Mesendoderm (in vitro differentiated cells): ENCODE measurements around the gene DGKI.

Experiments
- DNase-seq: peaks from one replicate; pipeline ENCODE4 v3.0.0; 2013
- H2AK5ac ChIP-seq: 2 replicates; pipeline ENCODE4 v1.6.1; 2013; ENCODE audit warnings: low read length, inconsistent platforms
- H2BK120ac ChIP-seq: 2 replicates; pipeline ENCODE4 v1.6.1; 2013; ENCODE audit warnings: low read depth, mild to moderate bottlenecking, low read length, moderate library complexity, mixed read lengths
- H2BK15ac ChIP-seq: replicated peaks from 2 replicates; pipeline ENCODE4 v1.6.1; 2013; ENCODE audit warnings: low read depth, mild to moderate bottlenecking, moderate library complexity
- H2BK5ac ChIP-seq: 2 replicates; pipeline ENCODE4 v1.6.1; 2013; ENCODE audit warnings: low read length, inconsistent platforms
- H3K18ac ChIP-seq: 2 replicates; pipeline ENCODE4 v1.6.1; 2013; ENCODE audit warnings: mild to moderate bottlenecking, low read length, mixed read lengths
- H3K23ac ChIP-seq: one replicate; pipeline ENCODE4 v1.6.1; 2013; ENCODE audit warnings: low read length
- H3K27ac ChIP-seq: 2 replicates; pipeline ENCODE4 v1.5.1; 2013; ENCODE audit warnings: low read depth, mild to moderate bottlenecking, inconsistent platforms, low read length, moderate library complexity
- H3K27me3 ChIP-seq: 2 replicates; pipeline ENCODE4 v1.6.1; 2013; ENCODE audit warnings: low read length, control low read depth, mild to moderate bottlenecking, inconsistent platforms; ENCODE audit not compliant: insufficient read depth, poor library complexity
- H3K36me3 ChIP-seq: 2 replicates; pipeline ENCODE4 v1.6.1; 2013; ENCODE audit warnings: low read length, inconsistent platforms; ENCODE audit not compliant: control insufficient read depth, insufficient read depth
- H3K4ac ChIP-seq: one replicate; pipeline ENCODE4 v1.6.1; 2013; ENCODE audit warnings: low read depth, mild to moderate bottlenecking, low read length, moderate library complexity
- H3K4me1 ChIP-seq: 2 replicates; pipeline ENCODE4 v1.6.1; 2013; ENCODE audit warnings: low read depth, low read length, inconsistent platforms; ENCODE audit not compliant: control insufficient read depth
- H3K4me2 ChIP-seq: 2 replicates; pipeline ENCODE4 v1.6.1; 2013; ENCODE audit warnings: low read length
- H3K4me3 ChIP-seq: 2 replicates; pipeline ENCODE4 v1.5.1; 2013; ENCODE audit warnings: mild to moderate bottlenecking, low read length
- H3K56ac ChIP-seq: one replicate; pipeline ENCODE4 v1.6.1; 2013; ENCODE audit warnings: low read length
- H3K79me1 ChIP-seq: 2 replicates; pipeline ENCODE4 v1.6.1; 2013; ENCODE audit warnings: low read length, inconsistent platforms
- H3K79me2 ChIP-seq: 2 replicates; pipeline ENCODE4 v1.6.1; 2013; ENCODE audit warnings: mild to moderate bottlenecking, low read length; ENCODE audit not compliant: control insufficient read depth, insufficient read depth
- H3K9ac ChIP-seq: 2 replicates; pipeline ENCODE4 v1.6.1; 2013; ENCODE audit warnings: low read length, inconsistent platforms
- H4K5ac ChIP-seq: one replicate; pipeline ENCODE4 v1.6.1; 2013; ENCODE audit warnings: low read length
- H4K8ac ChIP-seq: one replicate; pipeline ENCODE4 v1.6.1; 2013; ENCODE audit warnings: low read depth, mild to moderate bottlenecking, control low read depth, low read length, moderate library complexity
- WGBS: extraction: QIAGEN DNeasy Blood & Tissue Kit; methylation state at CpG from one replicate; pipeline ENCODE4 v1.1.7; 2013; ENCODE audit warnings: low lambda C conversion rate, missing lambda C conversion rate; ENCODE audit not compliant: insufficient coverage; ENCODE audit errors: extremely low coverage; 5-methylcytosine and 5-hydroxymethylcytosine counted together

Gene DGKI

DNA sequence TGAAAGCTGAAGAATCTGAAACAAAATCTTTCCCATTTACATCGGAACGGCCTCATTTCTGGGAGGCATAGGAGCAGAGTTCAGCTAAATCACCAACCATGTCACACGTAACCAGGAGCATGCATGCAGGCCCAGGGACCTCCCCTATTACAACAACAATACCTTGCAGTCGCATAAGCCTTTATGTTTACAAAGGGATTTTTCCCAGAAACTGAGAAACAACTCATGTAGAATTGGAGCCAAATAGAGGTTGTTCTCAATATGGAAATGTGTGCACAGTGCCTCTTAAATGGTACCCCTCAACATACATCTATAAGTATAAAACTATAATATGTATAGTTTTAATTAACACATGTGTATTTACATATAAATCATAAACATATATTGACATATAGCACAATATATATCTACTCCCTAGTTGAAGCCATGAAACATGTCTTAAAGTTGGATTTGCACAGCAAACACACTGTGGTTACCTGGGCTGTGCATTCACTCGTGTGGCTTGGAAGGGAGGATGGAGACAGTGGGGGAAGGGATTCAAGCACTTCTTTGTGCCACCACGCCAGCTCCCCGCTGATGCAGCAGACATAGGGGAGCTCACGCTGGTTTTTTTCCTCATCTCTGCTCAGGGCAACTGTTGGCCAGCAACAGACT, 35.0 kb upstream of the DGKI start:
- H3K23ac ChIP-seq, result no peak overlapping the region
- H3K4me3 ChIP-seq, result no peak overlapping the region
- no peak overlapping the region for H3K18ac ChIP-seq
- H4K5ac ChIP-seq, result no peak overlapping the region
- H3K4me2 ChIP-seq, result no peak overlapping the region
- H3K9ac ChIP-seq, result no peak overlapping the region
- no peak overlapping the region for H3K4ac ChIP-seq
- H3K4me1 ChIP-seq, result peaks cover 5% of the 10 kb centered on the region
- peaks cover 18% of the 10 kb centered on the region for H3K36me3 ChIP-seq
- H2BK15ac ChIP-seq, result no peak overlapping the region
- no peak overlapping the region for H2AK5ac ChIP-seq
- no CpG with 5 or more reads among the region's 8 CpGs for WGBS
- no peaks in the 10 kb centered on the region for H3K27me3 ChIP-seq
- no peak overlapping the region for H3K27ac ChIP-seq
- no peak overlapping the region for H3K56ac ChIP-seq
- H3K79me1 ChIP-seq, result no peaks in the 10 kb centered on the region
- no peaks in the 10 kb centered on the region for H3K79me2 ChIP-seq
- DNase-seq, result no peak
- H4K8ac ChIP-seq, result no peak overlapping the region
- H2BK120ac ChIP-seq, result no peak overlapping the region
- H2BK5ac ChIP-seq, result no peak overlapping the region

DNA sequence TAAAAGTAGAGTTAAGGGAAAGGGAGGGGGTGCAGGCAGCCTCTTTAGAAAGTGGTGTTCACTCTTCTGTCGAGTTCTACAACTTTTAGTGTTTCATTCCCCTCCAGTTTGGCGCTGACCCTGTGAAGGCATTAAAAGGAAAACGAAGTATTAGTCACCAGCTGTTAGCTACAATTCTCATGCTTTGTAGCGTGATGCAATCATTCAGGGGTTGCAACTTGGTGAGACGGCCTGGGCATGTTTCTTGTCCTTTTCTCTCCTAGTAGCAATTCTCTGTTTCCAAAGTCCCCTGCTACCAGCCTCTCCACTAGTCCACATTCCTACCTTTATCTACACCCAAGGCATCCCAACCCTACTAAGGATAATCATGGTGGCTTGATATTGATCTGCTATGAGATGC, 33.7 kb upstream of the DGKI start:
- H3K56ac ChIP-seq, result no peak overlapping the region
- no peak overlapping the region for H4K5ac ChIP-seq
- H2AK5ac ChIP-seq, result no peak overlapping the region
- H3K79me1 ChIP-seq, result no peaks in the 10 kb centered on the region
- no peak for DNase-seq
- H3K23ac ChIP-seq, result no peak overlapping the region
- H4K8ac ChIP-seq, result no peak overlapping the region
- no peak overlapping the region for H2BK5ac ChIP-seq
- no peak overlapping the region for H2BK120ac ChIP-seq
- no CpG with 5 or more reads among the region's 5 CpGs for WGBS
- H3K4me3 ChIP-seq, result no peak overlapping the region
- no peak overlapping the region for H3K4me2 ChIP-seq
- H3K79me2 ChIP-seq, result no peaks in the 10 kb centered on the region
- no peak overlapping the region for H2BK15ac ChIP-seq
- H3K9ac ChIP-seq, result no peak overlapping the region
- no peaks in the 10 kb centered on the region for H3K27me3 ChIP-seq
- H3K36me3 ChIP-seq, result peaks cover 21% of the 10 kb centered on the region
- H3K27ac ChIP-seq, result no peak overlapping the region
- H3K4ac ChIP-seq, result no peak overlapping the region
- no peak overlapping the region for H3K18ac ChIP-seq
- H3K4me1 ChIP-seq, result peaks cover 5% of the 10 kb centered on the region

DNA sequence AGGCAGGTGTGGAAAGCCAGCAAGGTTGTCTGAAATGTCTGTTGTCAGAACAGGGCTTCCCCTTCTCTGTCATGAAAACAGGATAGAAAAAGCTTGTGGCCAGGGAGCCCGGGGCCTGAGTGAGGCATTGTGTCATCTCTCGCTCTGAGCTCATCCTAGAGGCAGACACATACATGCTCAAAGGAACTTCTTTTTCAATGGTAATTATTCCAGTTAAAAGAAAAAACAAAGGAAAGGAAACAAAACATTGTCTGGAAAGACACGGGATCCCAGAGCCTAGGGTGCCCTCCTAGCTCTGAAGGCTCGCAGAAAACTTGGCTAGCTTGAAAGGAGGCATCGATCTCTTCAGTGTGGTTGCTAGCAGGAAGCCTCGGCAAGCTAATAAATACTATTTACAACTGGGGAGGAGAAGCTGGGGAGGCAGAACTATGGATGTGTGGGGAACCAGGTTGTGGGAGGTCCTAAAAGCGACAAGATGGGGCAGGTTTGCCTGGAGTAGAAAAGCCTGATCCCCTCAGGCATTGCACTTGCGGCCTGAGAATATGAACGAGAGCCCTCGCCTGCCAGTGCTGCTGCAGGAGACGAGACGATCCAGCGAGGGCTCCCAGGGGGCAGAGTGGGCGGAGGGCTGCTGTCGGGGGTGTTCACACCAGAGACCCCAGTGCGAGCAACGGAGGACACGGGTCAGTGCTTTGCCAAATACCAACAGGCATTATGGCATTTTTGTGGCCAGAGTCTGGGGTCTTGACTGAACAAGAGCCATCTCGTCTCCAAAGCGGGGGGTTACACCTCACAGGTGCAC, 32.8 kb upstream of the DGKI start:
- Histone ChIP-seq H3K56ac (peak overlapping the region; percentile 53), H3K27me3 (no peaks in the 10 kb centered on the region), H2BK120ac (no peak overlapping the region), H3K4me3 (no peak overlapping the region), H2BK5ac (no peak overlapping the region), H3K9ac (no peak overlapping the region), H3K27ac (peak overlapping the region; percentile 30), H3K4me1 (peaks cover 5% of the 10 kb centered on the region), H3K23ac (no peak overlapping the region), H3K79me2 (no peaks in the 10 kb centered on the region), H2AK5ac (no peak overlapping the region), H3K4me2 (no peak overlapping the region), H2BK15ac (no peak overlapping the region), H3K36me3 (peaks cover 19% of the 10 kb centered on the region), H4K5ac (no peak overlapping the region), H3K4ac (no peak overlapping the region), H3K18ac (no peak overlapping the region), H3K79me1 (no peaks in the 10 kb centered on the region), H4K8ac (no peak overlapping the region)
- peak; percentile 41 for DNase-seq
- WGBS, result no CpG with 5 or more reads among the region's 20 CpGs

DNA sequence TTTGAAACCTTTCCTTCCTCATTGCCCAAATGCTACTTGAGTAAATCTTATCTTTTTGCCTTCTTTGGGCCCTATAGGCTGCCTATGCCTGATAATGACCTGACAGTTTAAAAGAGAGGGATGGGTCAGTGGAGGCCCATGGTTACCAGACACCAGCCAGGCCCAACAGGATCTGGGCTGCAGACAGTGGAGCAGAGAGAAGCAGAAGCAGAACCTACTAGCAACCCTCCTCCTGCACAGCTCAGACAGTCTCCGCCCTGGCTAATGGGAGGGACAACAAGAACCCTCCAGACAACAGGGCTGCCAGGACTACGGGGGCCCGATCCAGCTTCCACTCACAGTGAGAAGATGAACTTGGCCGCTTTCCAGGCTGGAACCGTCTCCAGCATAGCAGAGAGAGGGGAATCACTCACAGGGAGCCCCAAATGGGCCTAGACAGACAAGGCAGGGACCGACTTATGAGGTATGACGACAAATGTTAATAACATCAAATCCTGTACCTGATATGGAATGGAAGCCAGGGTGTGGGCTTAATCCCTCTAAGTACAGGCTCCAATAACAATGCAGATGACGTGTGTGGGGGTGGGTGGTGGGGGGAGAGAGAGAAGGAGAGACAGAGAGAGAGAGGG, 31.7 kb upstream of the DGKI start:
- peaks cover 17% of the 10 kb centered on the region for H3K36me3 ChIP-seq
- no peak overlapping the region for H4K5ac ChIP-seq
- no peaks in the 10 kb centered on the region for H3K79me1 ChIP-seq
- no peak overlapping the region for H2AK5ac ChIP-seq
- H3K27me3 ChIP-seq, result no peaks in the 10 kb centered on the region
- H3K4me3 ChIP-seq, result no peak overlapping the region
- H3K23ac ChIP-seq, result no peak overlapping the region
- no peak overlapping the region for H4K8ac ChIP-seq
- no peak overlapping the region for H3K4ac ChIP-seq
- H3K79me2 ChIP-seq, result no peaks in the 10 kb centered on the region
- H2BK15ac ChIP-seq, result no peak overlapping the region
- WGBS, result no CpG with 5 or more reads among the region's 8 CpGs
- peak overlapping the region; percentile 4 for H3K27ac ChIP-seq
- no peak overlapping the region for H3K18ac ChIP-seq
- no peak overlapping the region for H3K4me2 ChIP-seq
- no peak overlapping the region for H2BK120ac ChIP-seq
- H3K56ac ChIP-seq, result no peak overlapping the region
- no peak overlapping the region for H3K9ac ChIP-seq
- peaks cover 5% of the 10 kb centered on the region for H3K4me1 ChIP-seq
- H2BK5ac ChIP-seq, result no peak overlapping the region
- DNase-seq, result peak; percentile 21

DNA sequence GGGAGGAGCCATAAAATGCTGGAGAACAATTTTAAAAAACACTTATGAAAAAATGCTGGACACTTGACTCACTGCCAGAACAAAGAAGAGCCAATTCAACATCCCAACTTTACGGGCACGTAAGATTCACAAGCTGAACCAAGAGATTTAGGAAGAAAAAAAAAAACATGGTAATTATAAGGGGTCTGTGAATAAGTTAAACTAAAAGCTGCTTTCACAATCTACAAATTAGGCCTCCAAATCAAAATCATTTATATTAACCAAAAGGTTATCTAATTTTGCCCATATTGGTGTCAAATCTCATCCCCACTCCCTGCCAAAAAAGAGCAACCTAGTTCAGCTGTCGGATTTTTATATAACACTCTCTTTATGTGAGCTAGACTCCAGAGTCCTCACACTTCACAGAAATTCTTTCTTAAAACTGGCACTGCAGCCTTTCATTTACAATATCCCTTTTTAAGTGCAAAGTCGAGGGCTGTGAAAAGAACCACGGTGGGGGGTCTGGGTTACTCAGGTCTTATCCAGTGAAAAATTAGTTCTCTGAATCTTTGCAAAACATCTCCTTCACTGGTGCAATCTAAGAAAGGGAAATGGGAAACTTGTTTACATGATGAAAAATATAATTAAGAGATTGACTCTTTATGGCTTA, 30.4 kb upstream of the DGKI start:
- Histone ChIP-seq H3K4me3 (no peak overlapping the region), H2BK5ac (no peak overlapping the region), H3K9ac (no peak overlapping the region), H3K4ac (no peak overlapping the region), H2BK15ac (no peak overlapping the region), H3K27ac (no peak overlapping the region), H3K79me2 (no peaks in the 10 kb centered on the region), H3K56ac (no peak overlapping the region), H3K27me3 (no peaks in the 10 kb centered on the region), H3K79me1 (no peaks in the 10 kb centered on the region), H3K18ac (no peak overlapping the region), H2AK5ac (no peak overlapping the region), H4K5ac (no peak overlapping the region), H3K4me1 (peaks cover 5% of the 10 kb centered on the region), H3K4me2 (no peak overlapping the region), H3K23ac (no peak overlapping the region), H2BK120ac (no peak overlapping the region), H4K8ac (no peak overlapping the region), H3K36me3 (peaks cover 15% of the 10 kb centered on the region)
- DNase-seq, result no peak
- no CpG with 5 or more reads among the region's 5 CpGs for WGBS
